ENCODE data around the gene RDH16. TPM values are rescaled to one million over a fixed set of nuclear protein-coding genes. Genes with fewer than 3 reads are reported as not detected.

Gene RDH16
- total and polyA plus RNA-seq, 2 experiments from 2014 or later: 0.52 to 0.66 TPM

DNA sequence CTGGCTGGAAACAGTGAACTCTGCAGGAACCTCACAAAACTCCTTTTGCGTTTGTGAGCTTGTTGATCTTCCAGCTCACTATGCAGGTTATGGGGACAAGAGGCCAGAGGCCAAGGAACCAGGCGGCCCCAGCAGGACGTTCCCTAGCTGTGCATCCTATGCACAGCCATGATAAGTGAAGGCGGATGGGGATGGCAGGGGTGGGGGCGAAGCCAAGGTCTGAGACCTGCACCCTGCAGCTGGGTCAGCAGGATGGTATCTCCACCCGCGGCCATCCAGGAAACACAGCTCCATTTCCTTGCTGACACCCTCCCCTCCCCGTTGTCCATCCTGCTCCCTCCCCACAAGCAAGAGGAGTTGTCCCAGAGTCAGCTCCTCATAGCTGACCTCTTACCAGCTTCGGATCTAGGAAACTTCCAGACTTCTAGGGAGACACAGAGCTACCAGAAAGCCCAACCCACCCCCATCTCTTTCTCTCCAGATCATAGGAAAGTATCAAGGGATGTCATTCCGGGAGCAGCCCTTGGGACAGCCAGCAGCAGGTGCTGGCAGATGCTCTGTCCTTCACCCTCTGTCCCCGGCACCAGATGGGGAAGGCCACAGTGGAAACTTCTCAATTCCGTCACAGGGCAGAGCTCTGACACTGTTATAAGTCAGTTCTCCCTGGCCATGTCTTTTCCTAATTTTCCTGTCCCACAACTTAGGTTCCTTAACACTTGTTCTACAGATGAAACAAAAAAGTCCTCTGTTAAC is 39.6 kb upstream of the RDH16 start:
- Histone ChIP-seq H3F3A (replicated peaks; ENCODE audit: low read depth) (no peaks in the 10 kb centered on the region), H3K79me2 (replicated peaks; ENCODE audit: insufficient read depth) (peaks cover 26% of the 10 kb centered on the region), H3K4me2 (no peak overlapping the region), H2AFZ (no peak overlapping the region), H3K27ac (ENCODE audit: low read depth) (no peak overlapping the region), H3K4me1 (ENCODE audit: insufficient read depth) (no peaks in the 10 kb centered on the region; the same call in 1 of the 2 replicates), H3K36me3 (ENCODE audit: insufficient read depth) (0 out of 2 replicates have a peak, but pooled peaks cover 2% of the 10 kb centered on the region), H3K4me3 (no peak overlapping the region), H4K20me1 (replicated peaks; ENCODE audit: insufficient read depth) (peaks cover 12% of the 10 kb centered on the region), H3K27me3 (ENCODE audit: insufficient read depth) (no peaks in the 10 kb centered on the region), H3K9me2 (ENCODE audit: insufficient read depth) (no peaks in the 10 kb centered on the region)
- H3K4me1 Mint-ChIP-seq: peaks cover 5% of the 10 kb centered on the region
- H3K36me3 Mint-ChIP-seq (ENCODE audit: low read depth): peaks cover 34% of the 10 kb centered on the region
- no peaks in the 10 kb centered on the region for H3K9me3 Mint-ChIP-seq
- no peak for DNase-seq (ENCODE audit: low spot score)
- no peak overlapping the region for H3K4me3 Mint-ChIP-seq
- peaks cover 8% of the 10 kb centered on the region for H3K27me3 Mint-ChIP-seq (ENCODE audit: insufficient read depth, low read depth, poor library complexity)
- no peak for ATAC-seq
- TF ChIP-seq POLR2AphosphoS5 (IDR thresholded peaks at IDR 0.05; ENCODE audit: low read depth) (no peak), REST (IDR thresholded peaks at IDR 0.05; ENCODE audit: unreplicated experiment) (no peak), ZNF114 (CRISPR knock-in tag; IDR thresholded peaks at IDR 0.05) (no peak), CREB1 (CRISPR knock-in tag; IDR thresholded peaks at IDR 0.05; ENCODE audit: low read depth) (no peak), EZH2phosphoT487 (IDR thresholded peaks at IDR 0.05; ENCODE audit: unreplicated experiment) (no peak), JUNB (IDR thresholded peaks at IDR 0.05; ENCODE audit: unreplicated experiment) (no peak), STAT1 (IDR thresholded peaks at IDR 0.05; ENCODE audit: unreplicated experiment) (no peak), CTCF (conservative IDR thresholded peaks at IDR 0.05; ENCODE audit: low read depth in 2 of 2) (no peak), ZNF331 (CRISPR knock-in tag; IDR thresholded peaks at IDR 0.05; ENCODE audit: low read depth) (no peak)
- TF ChIP-seq, protein P1, sequence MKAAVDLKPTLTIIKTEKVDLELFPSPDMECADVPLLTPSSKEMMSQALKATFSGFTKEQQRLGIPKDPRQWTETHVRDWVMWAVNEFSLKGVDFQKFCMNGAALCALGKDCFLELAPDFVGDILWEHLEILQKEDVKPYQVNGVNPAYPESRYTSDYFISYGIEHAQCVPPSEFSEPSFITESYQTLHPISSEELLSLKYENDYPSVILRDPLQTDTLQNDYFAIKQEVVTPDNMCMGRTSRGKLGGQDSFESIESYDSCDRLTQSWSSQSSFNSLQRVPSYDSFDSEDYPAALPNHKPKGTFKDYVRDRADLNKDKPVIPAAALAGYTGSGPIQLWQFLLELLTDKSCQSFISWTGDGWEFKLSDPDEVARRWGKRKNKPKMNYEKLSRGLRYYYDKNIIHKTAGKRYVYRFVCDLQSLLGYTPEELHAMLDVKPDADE (IDR thresholded peaks at IDR 0.05): no peak
- no peak overlapping the region for H3K27ac Mint-ChIP-seq

Measured in GM23338 (cell line).